ENCODE measurements around the gene ZBTB37. TPM values are rescaled to one million over a fixed set of nuclear protein-coding genes. Genes with fewer than 3 reads are reported as not detected.

Gene ZBTB37
- total RNA-seq, 4 donors from 2014 or later, result 1.6 to 6.3 (median 3.3) TPM

GRCh38 chr1:173824315-173825081 lies 43.7 kb upstream of the ZBTB37 start, which contains the start of the genes CENPL and DARS2:
Gene CENPL, minus strand, starts transcription at chr1:173824883. Its CDS starts 13,584 bp downstream, at chr1:173811299.
Gene DARS2, plus strand, starts transcription at chr1:173824673. Its CDS starts 557 bp downstream, at chr1:173825230.
- peak within 1 kb of the TSS; percentile 54 to 72 (median 69) for H3K4me3 ChIP-seq
- H3K9me3 ChIP-seq, result no peaks in the 10 kb centered on the region
- WGBS, 2 donors, result 0 to 1% methylated on average over 32 to 45 of the region's 55 CpGs
- H3K4me1 ChIP-seq, result peaks cover 5 to 29% (median 5%) of the 10 kb centered on the region in 3 donors
- H3K36me3 ChIP-seq, result peaks cover 0 to 6% (median 0%) of the 10 kb centered on the region in 3 donors
- intact Hi-C loops (cut with DNase I), result loop anchor here (10.0 kb wide), 1 partner anchor 410 kb away; no protein-coding TSS in a partner anchor
- H3K27ac ChIP-seq, result peak within 1 kb of the TSS; percentile 87 to 94 (median 92)
- peak; percentile 77 for DNase-seq
- H3K27me3 ChIP-seq, result no peaks in the 10 kb centered on the region
- TF ChIP-seq, protein P1, sequence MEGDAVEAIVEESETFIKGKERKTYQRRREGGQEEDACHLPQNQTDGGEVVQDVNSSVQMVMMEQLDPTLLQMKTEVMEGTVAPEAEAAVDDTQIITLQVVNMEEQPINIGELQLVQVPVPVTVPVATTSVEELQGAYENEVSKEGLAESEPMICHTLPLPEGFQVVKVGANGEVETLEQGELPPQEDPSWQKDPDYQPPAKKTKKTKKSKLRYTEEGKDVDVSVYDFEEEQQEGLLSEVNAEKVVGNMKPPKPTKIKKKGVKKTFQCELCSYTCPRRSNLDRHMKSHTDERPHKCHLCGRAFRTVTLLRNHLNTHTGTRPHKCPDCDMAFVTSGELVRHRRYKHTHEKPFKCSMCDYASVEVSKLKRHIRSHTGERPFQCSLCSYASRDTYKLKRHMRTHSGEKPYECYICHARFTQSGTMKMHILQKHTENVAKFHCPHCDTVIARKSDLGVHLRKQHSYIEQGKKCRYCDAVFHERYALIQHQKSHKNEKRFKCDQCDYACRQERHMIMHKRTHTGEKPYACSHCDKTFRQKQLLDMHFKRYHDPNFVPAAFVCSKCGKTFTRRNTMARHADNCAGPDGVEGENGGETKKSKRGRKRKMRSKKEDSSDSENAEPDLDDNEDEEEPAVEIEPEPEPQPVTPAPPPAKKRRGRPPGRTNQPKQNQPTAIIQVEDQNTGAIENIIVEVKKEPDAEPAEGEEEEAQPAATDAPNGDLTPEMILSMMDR (IDR thresholded peaks at IDR 0.05), result peak in 2 of 6 experiments; percentile 9
- TF ChIP-seq POLR2A (IDR thresholded peaks at IDR 0.05), result peak in 3 of 4 donors; percentile 38 to 50 (median 48)

GRCh38 chr1:173827611-173828010 lies 40.6 kb upstream of the ZBTB37 start:
- Histone ChIP-seq H3K27me3 (no peaks in the 10 kb centered on the region), H3K36me3 (peaks cover 0 to 37% (median 4%) of the 10 kb centered on the region in 3 donors), H3K4me3 (no peak overlapping the region), H3K27ac (no peak overlapping the region), H3K9me3 (no peaks in the 10 kb centered on the region), H3K4me1 (peaks cover 5 to 26% (median 5%) of the 10 kb centered on the region in 3 donors)
- no peak for TF ChIP-seq POLR2A (IDR thresholded peaks at IDR 0.05)
- TF ChIP-seq, protein P1 (IDR thresholded peaks at IDR 0.05), result no peak
- WGBS, 2 donors, result 82 to 86% methylated on average over 2 of the region's 2 CpGs
- DNase-seq, result no peak
- intact Hi-C loops (cut with DNase I), result loop anchor here (10.0 kb wide), 1 partner anchor 413 kb away; no protein-coding TSS in a partner anchor

- DNase-seq, result no peak
- WGBS, 2 donors, result 78 to 92% methylated on average over 1 of the region's 1 CpG
- H3K27me3 ChIP-seq, result no peaks in the 10 kb centered on the region
- H3K4me1 ChIP-seq, result no peaks in the 10 kb centered on the region
- TF ChIP-seq POLR2A (IDR thresholded peaks at IDR 0.05), result no peak
- TF ChIP-seq, protein P1 (IDR thresholded peaks at IDR 0.05), result no peak
- H3K36me3 ChIP-seq, result peaks cover 4 to 89% (median 9%) of the 10 kb centered on the region in 3 donors
- no peaks in the 10 kb centered on the region for H3K9me3 ChIP-seq
- intact Hi-C loops (cut with DNase I), result no loop called here
- H3K4me3 ChIP-seq, result no peak overlapping the region
- no peak overlapping the region for H3K27ac ChIP-seq
Observed at GRCh38 chr1:173832748-173833147, 35.4 kb upstream of the ZBTB37 start.

GRCh38 chr1:173852105-173852504 lies 16.1 kb upstream of the ZBTB37 start:
- Histone ChIP-seq H3K36me3 (peaks cover 0 to 85% (median 5%) of the 10 kb centered on the region in 3 donors), H3K9me3 (no peaks in the 10 kb centered on the region), H3K4me3 (no peak overlapping the region), H3K4me1 (peaks cover 0 to 18% (median 0%) of the 10 kb centered on the region in 3 donors), H3K27ac (peak overlapping the region in 2 of 4 donors; percentile 48 to 49), H3K27me3 (no peaks in the 10 kb centered on the region)
- no peak for TF ChIP-seq POLR2A (IDR thresholded peaks at IDR 0.05)
- TF ChIP-seq, protein P1 (IDR thresholded peaks at IDR 0.05), result no peak
- no peak for DNase-seq
- intact Hi-C loops (cut with DNase I), result no loop called here
- WGBS, 2 donors, result 66 to 71% methylated on average over 4 of the region's 4 CpGs

GRCh38 chr1:173853074-173853473 lies 15.1 kb upstream of the ZBTB37 start:
- TF ChIP-seq, protein P1 (IDR thresholded peaks at IDR 0.05), result no peak
- TF ChIP-seq POLR2A (IDR thresholded peaks at IDR 0.05), result no peak
- H3K4me3 ChIP-seq, result no peak overlapping the region
- intact Hi-C loops (cut with DNase I), result no loop called here
- WGBS, 2 donors, result 47 to 73% methylated on average over 5 of the region's 5 CpGs
- no peak for DNase-seq
- peaks cover 0 to 18% (median 0%) of the 10 kb centered on the region in 3 donors for H3K4me1 ChIP-seq
- H3K27me3 ChIP-seq, result no peaks in the 10 kb centered on the region
- no peaks in the 10 kb centered on the region for H3K9me3 ChIP-seq
- H3K36me3 ChIP-seq, result peaks cover 0 to 90% (median 5%) of the 10 kb centered on the region in 3 donors
- peak overlapping the region in 3 of 4 donors; percentile 38 to 49 (median 48) for H3K27ac ChIP-seq

All from esophagus squamous epithelium (tissue), 5 donors.